Midbrain (tissue), 1 donor: ENCODE results near the gene PADI2.
A peak's percentile ranks its signal among the peaks of the same experiment; 100 is the strongest.

Source experiments
- DNase-seq: peaks from one replicate; lab custom pipeline; 2025; lab: John Stamatoyannopoulos, UW

PADI2 gene

GRCh38 chr1:17139637-17140036, 20.4 kb upstream of the PADI2 start:
- no peak for DNase-seq

- no peak for DNase-seq
Observed at GRCh38 chr1:17137441-17137840, 18.2 kb upstream of the PADI2 start.

GRCh38 chr1:17136936-17137335, 17.7 kb upstream of the PADI2 start:
- no peak for DNase-seq

GRCh38 chr1:17136145-17136544, 16.9 kb upstream of the PADI2 start:
- DNase-seq = no peak

GRCh38 chr1:17135530-17135929, 16.3 kb upstream of the PADI2 start:
- no peak for DNase-seq

- DNase-seq = no peak
Observed at GRCh38 chr1:17134724-17135123, 15.5 kb upstream of the PADI2 start.

- DNase-seq = no peak
Observed at GRCh38 chr1:17134034-17134433, 14.8 kb upstream of the PADI2 start.

GRCh38 chr1:17130138-17130635, 10.9 kb upstream of the PADI2 start:
- no peak for DNase-seq

- DNase-seq = no peak
Observed at GRCh38 chr1:17128361-17128760, 9.1 kb upstream of the PADI2 start.

- peak; percentile 90 for DNase-seq
Observed at GRCh38 chr1:17125756-17126237, 6.5 kb upstream of the PADI2 start.

- DNase-seq = peak; percentile 23
Observed at GRCh38 chr1:17123196-17124045, 4.2 kb upstream of the PADI2 start.

GRCh38 chr1:17122521-17123164, 3.4 kb upstream of the PADI2 start:
- DNase-seq = no peak

- no peak for DNase-seq
Observed at GRCh38 chr1:17121881-17122280, 2.6 kb upstream of the PADI2 start.

GRCh38 chr1:17120962-17121837, 1.9 kb upstream of the PADI2 start:
- no peak for DNase-seq

- no peak for DNase-seq
Observed at GRCh38 chr1:17120481-17120877, 1.2 kb upstream of the PADI2 start.

GRCh38 chr1:17119773-17120480, 676 bp upstream of the PADI2 start:
- no peak for DNase-seq

GRCh38 chr1:17118706-17119075, 560 bp downstream of the PADI2 start:
- DNase-seq = no peak

- DNase-seq = no peak
Observed at GRCh38 chr1:17118268-17118667, 983 bp downstream of the PADI2 start.

GRCh38 chr1:17117451-17118265, 1.6 kb downstream of the PADI2 start:
- no peak for DNase-seq

GRCh38 chr1:17116643-17117042, 2.6 kb downstream of the PADI2 start:
- no peak for DNase-seq

- peak; percentile 53 for DNase-seq
Observed at GRCh38 chr1:17113963-17114362, 5.3 kb downstream of the PADI2 start.
